Nephron (organoid): ENCODE measurements around the gene ALPP.
"Not testable (repeated sequence)": the region's sequence is repeated elsewhere in the genome, so short reads cannot be mapped to it uniquely, and the experiment has no call there.

ENCODE experiments used
- H3K27ac Mint-ChIP-seq, 3 experiments: 2 replicates each; pipeline ENCODE4 v1.8.0; 2020; ENCODE audit warnings: mixed read lengths in 3 of 3, mild to moderate bottlenecking in 2 of 3, moderate library complexity in 1 of 3
- H3K27me3 Mint-ChIP-seq: 2 replicates; pipeline ENCODE4 v1.8.0; 2021; ENCODE audit warnings: low read depth, mild to moderate bottlenecking, moderate library complexity, mixed read lengths
- H3K36me3 Mint-ChIP-seq: 2 replicates; pipeline ENCODE4 v1.8.0; 2020; ENCODE audit warnings: low read depth, mixed read lengths
- H3K4me1 Mint-ChIP-seq: 2 replicates; pipeline ENCODE4 v1.8.0; 2020; ENCODE audit warnings: mixed read lengths
- H3K4me3 Mint-ChIP-seq, 3 experiments: 2 replicates each; pipeline ENCODE4 v1.8.0; 2020; ENCODE audit warnings: mild to moderate bottlenecking in 3 of 3, mixed read lengths in 3 of 3, moderate library complexity in 2 of 3
- H3K9me3 Mint-ChIP-seq: 2 replicates; pipeline ENCODE4 v1.8.0; 2020; ENCODE audit warnings: mixed read lengths
- TF ChIP-seq, protein P1 (sequence below), 3 experiments: fragments of 200-600 bp; sonication (generic); IDR thresholded peaks; one replicate each; pipeline ENCODE4 v1.5.0; 2021; ENCODE audit warnings: antibody characterized with exemption in 3 of 3; ENCODE audit not compliant: unreplicated experiment in 3 of 3

ALPP gene

DNA sequence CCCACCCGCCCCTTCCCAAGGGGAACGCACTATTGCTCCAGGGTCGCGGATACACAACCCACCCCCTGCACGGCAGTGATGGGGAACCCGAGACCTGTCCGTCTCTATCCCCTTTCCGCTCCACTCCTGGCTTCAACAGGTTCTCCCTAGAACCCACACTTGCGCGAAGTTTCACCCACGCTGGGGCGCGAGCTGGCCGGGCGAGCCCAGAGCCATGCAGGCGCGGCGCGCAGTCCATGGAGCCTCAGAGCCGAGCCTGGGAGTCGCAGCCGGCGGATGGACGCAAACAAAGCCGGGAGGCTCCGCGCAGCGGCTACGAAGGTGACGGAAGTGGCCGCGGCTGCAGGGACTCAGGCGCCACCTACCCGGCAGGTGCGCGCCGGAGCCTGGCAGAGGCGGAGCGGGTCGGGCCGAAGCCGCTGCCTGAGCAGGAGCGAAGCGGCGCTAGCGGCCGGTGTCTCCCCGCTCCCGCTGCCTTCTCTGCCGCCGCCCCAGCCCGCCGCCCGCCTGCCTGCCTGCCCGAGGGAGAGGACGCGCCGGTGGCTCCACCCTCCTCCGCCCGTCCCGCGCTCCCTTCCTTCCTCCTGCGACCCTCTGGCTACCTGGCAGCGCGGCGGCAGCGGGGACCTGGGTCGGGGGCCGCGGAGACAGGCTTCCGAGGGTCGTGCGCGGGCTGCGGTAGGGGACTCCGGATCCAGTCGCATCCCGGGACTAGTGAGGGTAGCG lies 42.1 kb downstream of the ALPP start:
- H3K4me1 Mint-ChIP-seq: peaks cover 10% of the 10 kb centered on the region

DNA sequence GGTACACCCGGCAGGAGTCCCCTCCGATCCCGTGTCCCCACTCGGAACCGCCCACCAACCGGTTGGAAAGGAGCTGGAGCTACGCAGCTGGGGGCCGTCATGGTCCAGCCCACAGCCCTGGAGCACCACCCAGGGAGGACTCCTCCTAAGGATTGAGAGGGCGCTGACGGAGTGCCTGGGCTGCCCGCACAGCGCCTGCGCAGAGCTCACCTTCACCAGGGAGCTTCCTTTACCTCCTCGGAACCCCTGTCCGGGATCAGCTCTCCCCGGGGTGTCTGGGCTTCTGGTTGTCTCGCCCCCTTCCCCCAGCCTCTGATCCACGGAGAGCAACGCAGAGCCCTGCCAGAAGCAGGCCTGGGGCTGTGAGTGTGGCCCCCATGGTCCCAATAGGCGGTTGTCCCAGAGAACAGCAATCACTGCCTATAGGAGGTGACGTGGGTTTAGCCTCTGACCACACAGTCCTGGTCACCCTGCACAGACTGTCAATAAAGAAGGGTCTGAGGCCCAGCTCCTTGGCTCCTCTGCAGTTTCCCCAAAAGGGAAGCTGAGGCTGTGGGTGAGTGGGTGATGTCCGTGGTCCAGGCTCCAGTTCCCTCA lies 42.7 kb downstream of the ALPP start:
- Mint-ChIP-seq H3K4me1 (peaks cover 10% of the 10 kb centered on the region), H3K27me3 (peaks cover 96% of the 10 kb centered on the region), H3K9me3 (peaks cover 26% of the 10 kb centered on the region), H3K4me3 (peak overlapping the region in 1 of 3 experiments; percentile 61), H3K36me3 (peaks cover 8% of the 10 kb centered on the region), H3K27ac (no peak overlapping the region)
- TF ChIP-seq, protein P1, sequence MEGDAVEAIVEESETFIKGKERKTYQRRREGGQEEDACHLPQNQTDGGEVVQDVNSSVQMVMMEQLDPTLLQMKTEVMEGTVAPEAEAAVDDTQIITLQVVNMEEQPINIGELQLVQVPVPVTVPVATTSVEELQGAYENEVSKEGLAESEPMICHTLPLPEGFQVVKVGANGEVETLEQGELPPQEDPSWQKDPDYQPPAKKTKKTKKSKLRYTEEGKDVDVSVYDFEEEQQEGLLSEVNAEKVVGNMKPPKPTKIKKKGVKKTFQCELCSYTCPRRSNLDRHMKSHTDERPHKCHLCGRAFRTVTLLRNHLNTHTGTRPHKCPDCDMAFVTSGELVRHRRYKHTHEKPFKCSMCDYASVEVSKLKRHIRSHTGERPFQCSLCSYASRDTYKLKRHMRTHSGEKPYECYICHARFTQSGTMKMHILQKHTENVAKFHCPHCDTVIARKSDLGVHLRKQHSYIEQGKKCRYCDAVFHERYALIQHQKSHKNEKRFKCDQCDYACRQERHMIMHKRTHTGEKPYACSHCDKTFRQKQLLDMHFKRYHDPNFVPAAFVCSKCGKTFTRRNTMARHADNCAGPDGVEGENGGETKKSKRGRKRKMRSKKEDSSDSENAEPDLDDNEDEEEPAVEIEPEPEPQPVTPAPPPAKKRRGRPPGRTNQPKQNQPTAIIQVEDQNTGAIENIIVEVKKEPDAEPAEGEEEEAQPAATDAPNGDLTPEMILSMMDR (IDR thresholded peaks at IDR 0.05; ENCODE audit: unreplicated experiment in 3 of 3): no peak

More for the DNA sequence above, 42.1 kb downstream of the ALPP start:
- peaks cover 95% of the 10 kb centered on the region for H3K27me3 Mint-ChIP-seq
- peak overlapping the region; percentile 40 to 70 (median 56) for H3K4me3 Mint-ChIP-seq
- H3K36me3 Mint-ChIP-seq: peaks cover 8% of the 10 kb centered on the region
- peaks cover 26% of the 10 kb centered on the region for H3K9me3 Mint-ChIP-seq
- no peak overlapping the region for H3K27ac Mint-ChIP-seq
- TF ChIP-seq, protein P1 (IDR thresholded peaks at IDR 0.05; ENCODE audit: unreplicated experiment in 3 of 3): no peak

DNA sequence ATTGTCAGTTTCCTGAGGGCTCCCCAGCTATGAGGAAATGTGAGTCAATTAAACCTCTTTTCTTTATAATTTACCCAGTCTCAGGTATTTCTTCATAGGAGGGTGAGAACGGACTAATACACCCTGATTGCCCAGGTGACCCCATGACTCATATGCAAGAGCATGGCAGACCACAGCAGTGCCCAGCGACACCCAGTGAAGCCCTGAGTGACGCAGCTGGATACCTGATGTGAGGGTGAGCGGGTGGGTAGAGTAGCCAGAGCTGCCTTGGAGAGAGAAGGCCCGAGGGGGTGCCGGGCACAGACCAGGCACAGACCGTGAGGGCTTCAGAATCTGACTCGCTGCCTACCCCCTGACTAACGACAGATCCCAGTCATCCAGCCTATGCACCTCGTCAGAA lies 43.5 kb downstream of the ALPP start:
- H3K4me3 Mint-ChIP-seq: peak overlapping the region; percentile 37 to 61 (median 57)
- H3K4me1 Mint-ChIP-seq: peaks cover 10% of the 10 kb centered on the region
- H3K27ac Mint-ChIP-seq: no peak overlapping the region
- H3K27me3 Mint-ChIP-seq: peaks cover 93% of the 10 kb centered on the region
- peaks cover 8% of the 10 kb centered on the region for H3K36me3 Mint-ChIP-seq
- peaks cover 26% of the 10 kb centered on the region for H3K9me3 Mint-ChIP-seq
- TF ChIP-seq, protein P1 (IDR thresholded peaks at IDR 0.05; ENCODE audit: unreplicated experiment in 3 of 3): no peak

DNA sequence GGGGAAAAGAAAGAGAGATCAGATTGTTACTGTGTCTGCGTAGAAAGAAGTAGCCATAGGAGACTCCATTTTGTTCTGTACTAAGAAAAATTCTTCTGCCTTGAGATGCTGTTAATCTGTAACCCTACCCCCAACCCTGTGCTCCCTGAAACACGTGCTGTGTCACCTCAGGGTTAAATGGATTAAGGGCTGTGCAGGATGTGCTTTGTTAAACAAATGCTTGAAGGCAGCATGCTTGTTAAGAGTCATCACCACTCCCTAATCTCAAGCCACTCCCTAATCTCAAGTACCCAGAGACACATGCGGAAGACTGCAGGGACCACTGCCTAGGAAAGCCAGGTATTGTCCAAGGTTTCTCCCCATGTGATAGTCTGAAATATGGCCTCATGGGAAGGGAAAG lies 44.4 kb downstream of the ALPP start:
- Mint-ChIP-seq H3K27me3 (peaks cover 84% of the 10 kb centered on the region), H3K4me1 (peaks cover 10% of the 10 kb centered on the region), H3K9me3 (peaks cover 26% of the 10 kb centered on the region)
- not testable (repeated sequence) for H3K4me3 Mint-ChIP-seq, H3K27ac Mint-ChIP-seq, H3K36me3 Mint-ChIP-seq

DNA sequence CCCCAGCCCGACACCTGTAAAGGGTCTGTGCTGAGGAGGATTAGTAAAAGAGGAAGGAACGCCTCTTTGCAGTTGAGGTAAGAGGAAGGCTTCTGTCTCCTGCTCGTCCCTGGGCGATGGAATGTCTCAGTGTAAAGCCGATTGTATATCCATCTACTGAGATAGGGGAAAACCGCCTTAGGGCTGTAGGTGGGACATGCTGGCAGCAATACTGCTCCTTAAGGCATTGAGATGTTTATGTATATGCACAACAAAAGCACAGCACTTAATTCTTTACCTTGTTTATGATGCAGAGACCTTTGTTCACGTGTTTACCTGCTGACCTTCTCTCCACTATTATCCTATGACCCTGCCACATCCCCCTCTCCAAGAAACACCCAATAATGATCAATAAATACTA lies 44.9 kb downstream of the ALPP start:
- H3K4me3 Mint-ChIP-seq, H3K4me1 Mint-ChIP-seq, H3K27ac Mint-ChIP-seq, H3K36me3 Mint-ChIP-seq: not testable (repeated sequence)
- H3K27me3 Mint-ChIP-seq: peaks cover 80% of the 10 kb centered on the region
- H3K9me3 Mint-ChIP-seq: peaks cover 26% of the 10 kb centered on the region

DNA sequence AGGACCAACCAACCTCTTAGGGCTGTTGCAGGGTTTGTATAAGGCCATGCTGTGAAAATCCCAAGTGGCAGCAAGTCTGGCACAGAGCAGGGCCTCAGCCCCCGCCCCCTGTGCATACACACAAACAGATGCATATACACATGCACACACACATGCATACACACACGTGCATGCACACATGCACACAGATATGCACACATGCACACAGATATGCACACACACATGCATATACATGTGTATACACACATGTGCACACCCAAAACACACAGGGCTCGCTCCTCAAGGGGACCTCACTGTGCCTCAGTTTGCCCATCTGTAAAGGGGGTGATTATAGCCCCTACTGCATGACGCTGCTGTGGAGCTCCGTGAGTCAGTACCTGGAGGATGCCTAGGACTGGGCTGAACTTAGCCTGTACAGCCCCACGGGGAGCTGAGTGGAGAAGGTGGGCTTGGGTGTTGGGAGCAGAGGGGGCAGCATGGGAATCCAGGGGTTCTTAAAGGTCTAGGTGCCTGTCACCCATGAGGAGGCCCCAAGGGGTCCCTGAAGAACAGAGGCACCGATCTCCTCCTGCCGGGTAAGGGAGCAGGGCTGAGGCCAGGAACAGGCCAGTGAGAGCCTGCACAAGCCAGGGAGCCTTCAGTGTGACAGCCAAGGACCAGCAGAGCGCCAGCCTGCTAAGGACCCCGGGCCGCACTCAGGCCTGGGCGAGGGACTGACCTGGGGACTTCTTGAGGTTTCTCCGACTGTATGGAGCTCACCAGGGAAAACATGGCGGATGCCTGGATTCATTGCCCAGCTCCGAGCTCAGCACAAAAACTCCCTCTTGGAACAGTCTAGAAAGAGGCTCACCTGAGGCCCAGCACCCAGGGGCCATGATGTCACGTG lies 53.4 kb downstream of the ALPP start:
- Mint-ChIP-seq H3K27ac (no peak overlapping the region), H3K9me3 (no peaks in the 10 kb centered on the region), H3K4me1 (no peaks in the 10 kb centered on the region), H3K27me3 (peaks cover 27% of the 10 kb centered on the region), H3K4me3 (no peak overlapping the region), H3K36me3 (no peaks in the 10 kb centered on the region)
- TF ChIP-seq, protein P1 (IDR thresholded peaks at IDR 0.05; ENCODE audit: unreplicated experiment in 3 of 3): no peak
